ENCODE data around the gene COL20A1.
"Not testable (repeated sequence)": the region's sequence is repeated elsewhere in the genome, so short reads cannot be mapped to it uniquely, and the experiment has no call there.

Gene COL20A1

GRCh38 chr20:63291811-63292210 lies 1.2 kb upstream of the COL20A1 start:
- DNase-seq = no peak

- no peak for DNase-seq
These were observed 689 bp upstream of the COL20A1 start for GRCh38 chr20:63292292-63292701.

GRCh38 chr20:63293456-63293855 lies 470 bp downstream of the COL20A1 start:
- DNase-seq = no peak

GRCh38 chr20:63293871-63294535 lies 1.0 kb downstream of the COL20A1 start:
- no peak for DNase-seq

GRCh38 chr20:63294536-63294900 lies 1.5 kb downstream of the COL20A1 start:
- no peak for DNase-seq

GRCh38 chr20:63295018-63295417 lies 2.0 kb downstream of the COL20A1 start:
- no peak for DNase-seq

- DNase-seq = no peak
These were observed 2.4 kb downstream of the COL20A1 start for GRCh38 chr20:63295422-63295821.

GRCh38 chr20:63295846-63296245 lies 2.9 kb downstream of the COL20A1 start:
- DNase-seq = no peak

GRCh38 chr20:63296531-63297299 lies 3.7 kb downstream of the COL20A1 start:
- DNase-seq = no peak

GRCh38 chr20:63297371-63297781 lies 4.4 kb downstream of the COL20A1 start:
- DNase-seq = no peak

- no peak for DNase-seq
These were observed 5.0 kb downstream of the COL20A1 start for GRCh38 chr20:63297796-63298572.

- DNase-seq = no peak
These were observed 5.8 kb downstream of the COL20A1 start for GRCh38 chr20:63298731-63299312.

GRCh38 chr20:63301671-63302070 lies 8.7 kb downstream of the COL20A1 start:
- DNase-seq = no peak

GRCh38 chr20:63303095-63303666 lies 10.2 kb downstream of the COL20A1 start:
- DNase-seq = no peak

GRCh38 chr20:63305393-63305792 lies 12.4 kb downstream of the COL20A1 start:
- DNase-seq = no peak

GRCh38 chr20:63305933-63306672 lies 13.1 kb downstream of the COL20A1 start:
- DNase-seq = not testable (repeated sequence)

GRCh38 chr20:63306673-63307537 lies 13.9 kb downstream of the COL20A1 start:
- DNase-seq = no peak

GRCh38 chr20:63307538-63308217 lies 14.7 kb downstream of the COL20A1 start:
- no peak for DNase-seq

- no peak for DNase-seq
These were observed 15.4 kb downstream of the COL20A1 start for GRCh38 chr20:63308218-63308911.

Data from activated CD4-positive, alpha-beta T cell treated with anti-CD3 and anti-CD28 coated beads, Interleukin-10, Interleukin-2, amounts not matched to agents 100 ng/mL and 50 ng/mL, durations not matched to agents 16 hours and 8 hours (primary cell).